ENCODE results near the gene RGS17.

RGS17 gene, protein sequence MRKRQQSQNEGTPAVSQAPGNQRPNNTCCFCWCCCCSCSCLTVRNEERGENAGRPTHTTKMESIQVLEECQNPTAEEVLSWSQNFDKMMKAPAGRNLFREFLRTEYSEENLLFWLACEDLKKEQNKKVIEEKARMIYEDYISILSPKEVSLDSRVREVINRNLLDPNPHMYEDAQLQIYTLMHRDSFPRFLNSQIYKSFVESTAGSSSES

DNA sequence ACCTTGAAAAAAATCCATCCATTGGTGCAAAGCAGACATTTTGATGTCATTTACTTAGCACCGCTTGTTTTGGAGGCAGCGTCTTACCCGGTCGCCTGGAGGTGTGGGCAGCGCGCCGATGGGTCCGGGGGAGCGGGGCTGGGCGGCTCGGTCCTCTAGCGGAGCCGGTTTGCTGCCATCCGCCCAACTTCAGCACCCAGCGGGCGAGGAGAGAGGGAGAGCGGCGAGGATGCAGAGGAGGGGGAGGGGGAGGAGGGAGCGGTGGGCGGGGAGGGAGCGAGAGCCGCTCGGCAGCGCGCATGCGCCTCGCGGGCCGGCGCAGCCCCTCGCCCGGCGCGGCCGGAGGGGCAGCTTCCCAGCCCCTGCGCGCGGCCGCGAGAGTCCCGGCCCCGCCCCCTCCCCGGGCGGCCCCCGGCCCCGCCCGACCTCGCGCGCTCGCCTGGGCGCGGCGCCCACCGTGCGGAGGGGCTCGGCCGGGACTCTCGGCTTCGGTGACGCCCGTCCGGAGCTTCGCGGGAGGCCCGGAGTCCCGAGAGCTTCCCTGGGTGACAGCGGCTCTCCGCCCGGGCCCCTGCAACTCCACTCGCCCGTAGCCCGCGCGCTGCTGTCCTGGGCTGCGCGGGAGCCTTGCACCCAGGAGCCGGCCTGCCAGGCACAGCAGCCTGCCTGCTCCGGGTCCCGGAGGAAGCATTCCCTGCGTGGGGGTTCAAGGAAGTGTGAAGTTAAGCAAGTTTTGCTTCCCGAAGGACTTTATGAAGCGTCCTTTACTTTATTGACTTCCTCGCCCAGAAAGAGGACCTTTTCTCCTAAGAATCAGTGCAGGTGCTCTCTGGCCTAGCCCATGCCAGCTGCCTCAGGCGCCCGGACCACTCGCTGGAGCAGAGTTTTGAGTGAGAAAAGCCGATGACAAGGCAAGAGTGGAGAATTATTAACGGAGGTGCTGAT lies at the start of gene RGS17:
Gene RGS17, minus strand, starts transcription at position 246 of the 945 bp plus-strand sequence. CDS start 87,264 bp downstream, outside the sequence.
- Histone ChIP-seq H3K4me3 (ENCODE audit: low read length) (peak within 1 kb of the TSS; percentile 70), H3K36me3 (ENCODE audit: control insufficient read depth, low read depth, low read length) (no peaks in the 10 kb centered on the region), H3K9me3 (ENCODE audit: control insufficient read depth, low read depth, low read length) (no peaks in the 10 kb centered on the region), H3K27ac (ENCODE audit: low read length) (no peak within 1 kb of the TSS), H3K4me1 (ENCODE audit: control insufficient read depth, low read depth, low read length) (peaks cover 9% of the 10 kb centered on the region), H3K9ac (ENCODE audit: low read length) (peak within 1 kb of the TSS; percentile 56), H3K27me3 (ENCODE audit: control insufficient read depth, insufficient read depth, low read length) (peaks cover 37% of the 10 kb centered on the region)

DNA sequence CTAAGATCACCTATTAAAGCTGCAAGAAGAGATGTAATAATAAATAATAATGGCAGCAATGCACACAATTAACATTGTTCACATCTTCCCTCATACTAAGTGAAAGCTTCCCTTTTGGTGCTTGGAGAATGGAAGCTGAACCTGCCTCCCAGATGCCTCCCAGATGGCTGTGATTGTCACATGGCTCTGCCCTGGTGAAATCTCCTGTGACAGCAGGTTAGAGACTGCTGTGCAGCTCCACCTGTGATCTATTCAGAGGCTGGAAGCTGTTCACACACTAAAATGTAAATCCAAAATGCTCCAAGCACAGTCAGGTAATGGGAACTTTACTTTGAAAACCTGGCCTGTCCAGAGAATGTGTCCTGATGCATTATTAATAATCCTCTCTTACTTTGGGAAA lies 41.7 kb upstream of the RGS17 start:
- H3K4me3 ChIP-seq (ENCODE audit: low read length): no peak overlapping the region
- H3K27ac ChIP-seq (ENCODE audit: low read length): no peak overlapping the region
- H3K36me3 ChIP-seq (ENCODE audit: control insufficient read depth, low read depth, low read length): no peaks in the 10 kb centered on the region
- H3K4me1 ChIP-seq (ENCODE audit: control insufficient read depth, low read depth, low read length): no peaks in the 10 kb centered on the region
- H3K9ac ChIP-seq (ENCODE audit: low read length): no peak overlapping the region
- no peaks in the 10 kb centered on the region for H3K27me3 ChIP-seq (ENCODE audit: control insufficient read depth, insufficient read depth, low read length)
- no peaks in the 10 kb centered on the region for H3K9me3 ChIP-seq (ENCODE audit: control insufficient read depth, low read depth, low read length)

DNA sequence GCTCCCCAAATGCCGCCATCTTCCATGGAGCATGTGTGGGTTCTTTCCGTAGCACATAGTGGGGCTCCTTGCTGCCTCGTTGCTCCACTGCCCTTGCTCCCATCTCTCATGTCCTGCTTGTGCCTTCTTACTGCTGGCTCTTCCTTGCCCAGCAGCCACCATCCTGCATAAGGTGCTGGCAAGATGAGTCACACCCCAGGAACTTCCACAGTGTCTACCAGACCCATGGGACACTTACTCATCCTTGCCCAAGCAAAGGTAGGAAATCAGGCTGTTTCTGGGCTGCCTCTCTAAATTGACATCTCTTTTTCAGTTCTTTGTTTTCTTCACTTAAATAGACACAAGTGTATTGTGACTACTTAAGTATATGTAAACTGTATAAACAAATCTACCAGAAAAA lies 39.4 kb upstream of the RGS17 start:
- Histone ChIP-seq H3K27ac (ENCODE audit: low read length) (no peak overlapping the region), H3K27me3 (ENCODE audit: control insufficient read depth, insufficient read depth, low read length) (no peaks in the 10 kb centered on the region), H3K4me3 (ENCODE audit: low read length) (no peak overlapping the region), H3K4me1 (ENCODE audit: control insufficient read depth, low read depth, low read length) (no peaks in the 10 kb centered on the region), H3K9me3 (ENCODE audit: control insufficient read depth, low read depth, low read length) (no peaks in the 10 kb centered on the region), H3K36me3 (ENCODE audit: control insufficient read depth, low read depth, low read length) (no peaks in the 10 kb centered on the region), H3K9ac (ENCODE audit: low read length) (no peak overlapping the region)

DNA sequence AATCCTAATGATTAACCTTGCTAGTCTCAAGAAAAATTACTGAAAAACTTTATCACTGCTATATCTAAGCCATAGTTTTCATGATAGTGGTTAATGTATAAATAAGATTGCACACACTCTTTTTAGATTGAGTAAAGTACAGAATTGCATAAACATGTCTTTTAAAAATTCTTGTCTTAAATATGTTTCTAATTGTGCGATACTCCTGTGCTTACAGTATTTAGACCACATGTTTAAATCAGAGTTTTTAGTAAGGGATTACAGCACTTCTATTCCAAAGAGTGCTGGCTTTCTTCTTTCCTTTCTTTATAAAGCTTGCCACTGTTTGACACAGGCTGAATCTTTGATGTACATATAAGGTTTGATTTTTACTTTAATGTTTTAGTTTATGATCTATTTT lies 36.8 kb upstream of the RGS17 start:
- Histone ChIP-seq H3K9me3 (ENCODE audit: control insufficient read depth, low read depth, low read length) (no peaks in the 10 kb centered on the region), H3K27ac (ENCODE audit: low read length) (no peak overlapping the region), H3K36me3 (ENCODE audit: control insufficient read depth, low read depth, low read length) (no peaks in the 10 kb centered on the region), H3K4me3 (ENCODE audit: low read length) (no peak overlapping the region), H3K9ac (ENCODE audit: low read length) (no peak overlapping the region), H3K27me3 (ENCODE audit: control insufficient read depth, insufficient read depth, low read length) (no peaks in the 10 kb centered on the region), H3K4me1 (ENCODE audit: control insufficient read depth, low read depth, low read length) (no peaks in the 10 kb centered on the region)

DNA sequence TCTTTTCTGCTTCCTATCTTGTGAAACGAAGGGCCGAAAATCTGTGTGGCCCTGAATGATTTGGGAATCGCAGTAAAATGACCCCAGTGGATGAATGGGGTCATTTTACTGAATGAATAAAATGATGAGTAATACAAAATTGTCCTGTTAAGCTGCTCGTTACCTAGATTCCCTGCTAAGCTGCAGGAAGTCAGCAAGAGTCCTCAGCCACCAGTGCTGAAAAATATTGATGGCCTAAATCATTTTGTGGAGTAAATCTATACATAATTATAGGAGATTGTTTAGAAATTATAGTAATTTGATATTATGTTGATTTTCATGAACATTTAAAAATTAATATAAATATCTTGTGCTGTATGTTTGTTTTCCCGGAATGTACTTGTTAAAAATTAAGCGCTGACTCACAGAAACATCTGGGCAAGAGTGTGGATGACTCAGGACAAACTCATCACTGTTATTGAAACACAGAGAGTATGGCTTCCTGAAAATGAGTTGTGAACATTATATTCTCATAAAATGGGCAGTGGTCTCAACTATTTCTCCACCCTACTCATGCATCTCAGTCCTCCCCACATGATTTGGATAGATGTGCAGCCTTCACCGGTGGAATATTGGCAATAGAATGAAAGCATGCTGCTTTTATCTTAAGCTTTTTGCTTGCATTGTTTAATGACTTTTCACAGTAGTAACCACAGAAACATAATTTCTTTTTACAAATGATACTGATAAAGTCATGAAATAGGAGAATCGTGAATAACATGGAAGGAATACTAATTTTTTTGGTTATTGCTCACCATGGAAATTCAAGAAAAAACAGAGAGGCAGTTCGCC lies 36.2 kb upstream of the RGS17 start:
- Histone ChIP-seq H3K4me1 (ENCODE audit: control insufficient read depth, low read depth, low read length) (no peaks in the 10 kb centered on the region), H3K27ac (ENCODE audit: low read length) (no peak overlapping the region), H3K27me3 (ENCODE audit: control insufficient read depth, insufficient read depth, low read length) (no peaks in the 10 kb centered on the region), H3K4me3 (ENCODE audit: low read length) (no peak overlapping the region), H3K9ac (ENCODE audit: low read length) (no peak overlapping the region), H3K9me3 (ENCODE audit: control insufficient read depth, low read depth, low read length) (no peaks in the 10 kb centered on the region), H3K36me3 (ENCODE audit: control insufficient read depth, low read depth, low read length) (no peaks in the 10 kb centered on the region)

DNA sequence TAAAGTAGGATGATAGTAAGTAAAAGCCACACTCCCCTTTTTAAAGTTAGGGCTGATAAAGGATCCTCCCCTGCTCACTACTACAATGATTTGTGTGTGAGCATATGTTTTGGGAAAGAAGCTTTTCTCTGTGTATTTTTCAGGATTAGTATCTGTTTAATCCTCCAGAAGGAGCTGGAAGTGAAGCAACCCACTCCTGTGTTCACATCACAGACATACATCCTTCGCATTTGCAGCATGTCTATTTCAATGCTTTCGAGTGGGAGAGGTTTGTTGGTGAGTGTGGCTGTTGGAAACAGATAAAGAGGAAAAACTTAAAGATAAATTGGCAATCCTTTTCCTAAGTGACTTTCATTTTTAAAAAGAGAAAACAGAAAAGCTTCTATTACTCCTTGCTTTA lies 31.6 kb upstream of the RGS17 start:
- H3K36me3 ChIP-seq (ENCODE audit: control insufficient read depth, low read depth, low read length): no peaks in the 10 kb centered on the region
- no peaks in the 10 kb centered on the region for H3K27me3 ChIP-seq (ENCODE audit: control insufficient read depth, insufficient read depth, low read length)
- no peak overlapping the region for H3K4me3 ChIP-seq (ENCODE audit: low read length)
- H3K27ac ChIP-seq (ENCODE audit: low read length): no peak overlapping the region
- H3K9me3 ChIP-seq (ENCODE audit: control insufficient read depth, low read depth, low read length): no peaks in the 10 kb centered on the region
- H3K9ac ChIP-seq (ENCODE audit: low read length): no peak overlapping the region
- H3K4me1 ChIP-seq (ENCODE audit: control insufficient read depth, low read depth, low read length): no peaks in the 10 kb centered on the region

DNA sequence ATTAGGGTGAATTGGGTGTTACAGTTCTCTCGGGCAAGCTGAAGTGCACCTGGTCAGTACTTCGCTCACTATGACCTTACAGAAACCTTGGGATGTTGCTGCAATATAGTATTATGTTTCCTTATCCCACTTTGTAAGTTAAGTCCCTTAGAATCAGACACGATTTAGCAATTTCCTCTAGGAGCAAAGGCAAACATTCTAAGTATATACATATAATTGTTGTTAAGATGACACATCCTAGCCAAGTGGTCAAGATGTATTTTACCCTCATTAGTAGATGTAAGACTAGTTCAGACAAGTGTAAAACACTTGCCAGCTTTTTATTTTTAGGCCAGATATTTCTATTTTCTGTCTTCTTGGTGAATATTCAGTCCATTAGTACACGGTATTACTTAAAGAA lies 31.1 kb upstream of the RGS17 start:
- Histone ChIP-seq H3K27ac (ENCODE audit: low read length) (no peak overlapping the region), H3K4me1 (ENCODE audit: control insufficient read depth, low read depth, low read length) (no peaks in the 10 kb centered on the region), H3K4me3 (ENCODE audit: low read length) (no peak overlapping the region), H3K9me3 (ENCODE audit: control insufficient read depth, low read depth, low read length) (no peaks in the 10 kb centered on the region), H3K9ac (ENCODE audit: low read length) (no peak overlapping the region), H3K36me3 (ENCODE audit: control insufficient read depth, low read depth, low read length) (no peaks in the 10 kb centered on the region), H3K27me3 (ENCODE audit: control insufficient read depth, insufficient read depth, low read length) (no peaks in the 10 kb centered on the region)

DNA sequence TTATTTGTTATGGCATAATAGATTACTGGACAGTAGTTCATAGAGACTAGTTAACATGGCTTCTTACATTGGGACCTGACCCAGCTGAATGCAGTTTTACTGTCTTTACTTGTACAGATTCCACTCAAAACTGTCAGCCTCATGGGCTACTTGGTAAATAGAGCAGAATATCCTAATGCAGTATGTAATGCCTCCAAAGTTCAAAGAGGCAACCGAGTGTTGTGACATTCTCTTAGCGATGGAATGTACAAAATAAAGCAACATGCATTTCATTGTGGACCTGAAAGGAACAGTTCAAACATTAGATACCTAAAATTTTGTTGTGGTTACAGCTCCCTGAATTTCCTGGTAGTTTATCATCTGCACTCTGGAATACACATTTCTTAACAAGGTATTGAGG lies 29.1 kb upstream of the RGS17 start:
- Histone ChIP-seq H3K27me3 (ENCODE audit: control insufficient read depth, insufficient read depth, low read length) (no peaks in the 10 kb centered on the region), H3K36me3 (ENCODE audit: control insufficient read depth, low read depth, low read length) (no peaks in the 10 kb centered on the region), H3K4me3 (ENCODE audit: low read length) (no peak overlapping the region), H3K9ac (ENCODE audit: low read length) (no peak overlapping the region), H3K9me3 (ENCODE audit: control insufficient read depth, low read depth, low read length) (no peaks in the 10 kb centered on the region), H3K27ac (ENCODE audit: low read length) (no peak overlapping the region), H3K4me1 (ENCODE audit: control insufficient read depth, low read depth, low read length) (peaks cover 4% of the 10 kb centered on the region)

DNA sequence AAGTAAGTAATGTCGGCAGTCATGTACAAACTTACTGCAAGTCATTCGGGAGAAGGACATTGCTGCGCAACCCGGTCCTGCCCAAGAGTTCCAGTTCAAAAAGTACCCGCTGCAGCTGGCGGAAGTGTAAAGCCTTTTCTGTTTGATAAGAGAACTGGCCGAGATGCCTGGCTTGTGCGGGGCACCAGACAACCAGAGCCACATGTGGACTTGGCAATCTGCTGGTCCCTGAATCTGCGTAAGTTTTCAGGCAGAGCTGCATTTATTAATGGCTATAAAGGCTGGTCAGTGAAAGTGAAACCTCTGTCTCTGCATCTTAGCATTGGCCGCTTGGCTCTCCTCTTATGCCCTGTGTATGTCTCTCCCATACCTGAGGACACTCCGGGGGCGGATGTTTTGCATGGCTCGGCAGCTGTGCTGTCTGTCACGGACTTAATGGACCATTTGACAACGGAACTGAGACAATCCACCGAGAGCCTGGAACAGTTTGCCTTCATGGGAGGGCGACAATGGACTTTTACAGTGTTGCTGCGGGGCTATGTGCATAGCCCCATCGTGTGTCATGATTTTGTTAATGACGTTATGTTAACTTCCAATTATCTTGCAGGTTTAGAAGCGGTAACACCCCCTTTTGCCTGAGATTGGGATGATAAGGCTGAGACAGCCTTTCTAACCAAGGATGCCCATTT lies 19.8 kb upstream of the RGS17 start:
- H3K4me1 ChIP-seq (ENCODE audit: control insufficient read depth, low read depth, low read length): peaks cover 3% of the 10 kb centered on the region
- H3K27me3 ChIP-seq (ENCODE audit: control insufficient read depth, insufficient read depth, low read length): no peaks in the 10 kb centered on the region
- no peaks in the 10 kb centered on the region for H3K36me3 ChIP-seq (ENCODE audit: control insufficient read depth, low read depth, low read length)
- H3K9ac ChIP-seq (ENCODE audit: low read length): no peak overlapping the region
- no peak overlapping the region for H3K4me3 ChIP-seq (ENCODE audit: low read length)
- H3K9me3 ChIP-seq (ENCODE audit: control insufficient read depth, low read depth, low read length): no peaks in the 10 kb centered on the region
- no peak overlapping the region for H3K27ac ChIP-seq (ENCODE audit: low read length)

DNA sequence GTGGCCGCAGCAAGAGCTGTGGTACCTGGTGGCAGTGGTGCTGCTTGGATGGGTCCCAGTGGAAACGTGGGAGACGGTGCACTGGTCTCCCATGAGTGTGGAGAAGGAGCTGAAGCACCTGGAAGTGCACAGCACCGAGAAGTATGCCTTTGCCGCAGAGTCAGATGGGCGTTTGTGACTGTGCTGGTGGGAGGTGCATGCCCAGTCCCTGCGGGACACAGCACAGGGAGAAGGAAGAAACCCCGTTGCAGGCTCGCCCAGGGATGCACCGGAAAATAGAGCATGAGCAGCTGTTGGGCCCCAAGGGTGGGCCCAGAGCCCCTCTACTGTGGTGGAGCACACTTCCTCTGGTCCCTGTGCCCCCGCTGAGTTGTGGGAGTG lies 19.3 kb upstream of the RGS17 start:
- no peaks in the 10 kb centered on the region for H3K9me3 ChIP-seq (ENCODE audit: control insufficient read depth, low read depth, low read length)
- no peaks in the 10 kb centered on the region for H3K36me3 ChIP-seq (ENCODE audit: control insufficient read depth, low read depth, low read length)
- no peak overlapping the region for H3K4me3 ChIP-seq (ENCODE audit: low read length)
- H3K27me3 ChIP-seq (ENCODE audit: control insufficient read depth, insufficient read depth, low read length): no peaks in the 10 kb centered on the region
- H3K9ac ChIP-seq (ENCODE audit: low read length): no peak overlapping the region
- no peaks in the 10 kb centered on the region for H3K4me1 ChIP-seq (ENCODE audit: control insufficient read depth, low read depth, low read length)
- no peak overlapping the region for H3K27ac ChIP-seq (ENCODE audit: low read length)

DNA sequence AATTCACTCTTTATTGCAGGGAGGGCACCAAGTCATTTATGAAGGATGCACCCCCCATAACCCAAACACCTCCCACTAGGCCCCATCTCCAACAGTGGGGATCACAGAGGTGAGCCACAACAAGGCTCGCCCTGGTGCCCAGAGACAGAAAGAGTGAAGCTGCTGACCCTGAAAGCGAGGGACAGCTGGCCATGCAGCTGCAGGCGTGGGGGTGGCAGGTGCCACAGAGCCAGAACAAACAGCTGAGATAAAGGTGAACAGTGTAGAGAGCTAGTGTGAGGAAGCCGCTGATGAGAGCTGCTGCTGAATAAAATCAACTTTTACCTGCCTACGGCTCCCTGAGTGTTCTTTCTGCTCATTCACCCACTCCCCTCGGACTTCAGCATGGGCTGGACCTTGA lies 18.8 kb upstream of the RGS17 start:
- Histone ChIP-seq H3K27ac (ENCODE audit: low read length) (no peak overlapping the region), H3K9ac (ENCODE audit: low read length) (no peak overlapping the region), H3K27me3 (ENCODE audit: control insufficient read depth, insufficient read depth, low read length) (no peaks in the 10 kb centered on the region), H3K9me3 (ENCODE audit: control insufficient read depth, low read depth, low read length) (no peaks in the 10 kb centered on the region), H3K4me3 (ENCODE audit: low read length) (no peak overlapping the region), H3K4me1 (ENCODE audit: control insufficient read depth, low read depth, low read length) (no peaks in the 10 kb centered on the region), H3K36me3 (ENCODE audit: control insufficient read depth, low read depth, low read length) (no peaks in the 10 kb centered on the region)
